ENCODE data around the gene ABCB6.

The ABCB6 gene

GRCh38 chr2:219253753-219254589 is 35.2 kb upstream of the ABCB6 start, which contains the start of gene TUBA4A:
Gene TUBA4A (minus strand): TSS chr2:219253918. CDS start chr2:219253858, 60 bp downstream.
- peak; percentile 87 for DNase-seq (ENCODE audit: low read depth)
- peak; percentile 1 for TF ChIP-seq CTCF (IDR thresholded peaks at IDR 0.05; ENCODE audit: insufficient read depth, low read depth, low read length, missing control alignments)
- peak within 1 kb of the TSS; percentile 66 for H3K4me3 ChIP-seq (ENCODE audit: low read length)

- TF ChIP-seq CTCF (IDR thresholded peaks at IDR 0.05; ENCODE audit: insufficient read depth, low read depth, low read length, missing control alignments): no peak
- H3K4me3 ChIP-seq (ENCODE audit: low read length): peak within 1 kb of the TSS; percentile 66
- peak; percentile 61 for DNase-seq (ENCODE audit: low read depth)
These were observed 34.4 kb upstream of the ABCB6 start, which contains the start of gene TUBA4B for GRCh38 chr2:219252900-219253752. Gene TUBA4B (plus strand): TSS chr2:219253243. CDS start chr2:219253408, 165 bp downstream.

- H3K4me3 ChIP-seq (ENCODE audit: low read length): peak overlapping the region; percentile 66
- peak; percentile 14 for DNase-seq (ENCODE audit: low read depth)
- no peak for TF ChIP-seq CTCF (IDR thresholded peaks at IDR 0.05; ENCODE audit: insufficient read depth, low read depth, low read length, missing control alignments)
These were observed 33.8 kb upstream of the ABCB6 start for GRCh38 chr2:219252570-219252899.

GRCh38 chr2:219252084-219252483 is 33.3 kb upstream of the ABCB6 start:
- peak; percentile 14 for TF ChIP-seq CTCF (IDR thresholded peaks at IDR 0.05; ENCODE audit: insufficient read depth, low read depth, low read length, missing control alignments)
- peak; percentile 80 for DNase-seq (ENCODE audit: low read depth)
- peak overlapping the region; percentile 66 for H3K4me3 ChIP-seq (ENCODE audit: low read length)

GRCh38 chr2:219251656-219252055 is 32.9 kb upstream of the ABCB6 start:
- peak; percentile 26 for DNase-seq (ENCODE audit: low read depth)
- TF ChIP-seq CTCF (IDR thresholded peaks at IDR 0.05; ENCODE audit: insufficient read depth, low read depth, low read length, missing control alignments): no peak
- peak overlapping the region; percentile 66 for H3K4me3 ChIP-seq (ENCODE audit: low read length)

- TF ChIP-seq CTCF (IDR thresholded peaks at IDR 0.05; ENCODE audit: insufficient read depth, low read depth, low read length, missing control alignments): no peak
- DNase-seq (ENCODE audit: low read depth): no peak
- peak overlapping the region; percentile 66 for H3K4me3 ChIP-seq (ENCODE audit: low read length)
These were observed 31.5 kb upstream of the ABCB6 start for GRCh38 chr2:219250049-219250781.

All from epithelial cell of esophagus (primary cell).